Endodermal cell (in vitro differentiated cells): Measurements from ENCODE around the gene MAPKAPK5. TPM values are rescaled to one million over a fixed set of nuclear protein-coding genes. Genes with fewer than 3 reads are reported as not detected.
A peak's percentile ranks its signal among the peaks of the same experiment; 100 is the strongest.

Source experiments
- DNase-seq: peaks from one replicate; pipeline ENCODE4 v3.0.0-alpha.2; 2017
- H3K27ac ChIP-seq: 2 replicates; pipeline ENCODE4 v1.5.1; 2013; ENCODE audit warnings: mild to moderate bottlenecking, low read depth, low read length, moderate library complexity
- H3K27me3 ChIP-seq: 2 replicates; pipeline ENCODE4 v1.6.1; 2013; ENCODE audit warnings: mild to moderate bottlenecking, low read length, moderate library complexity; ENCODE audit not compliant: insufficient read depth, control insufficient read depth, poor library complexity, severe bottlenecking
- H3K36me3 ChIP-seq: 2 replicates; pipeline ENCODE4 v1.7.0; 2013; ENCODE audit warnings: mild to moderate bottlenecking, low read length, moderate library complexity; ENCODE audit not compliant: control insufficient read depth, insufficient read depth
- H3K4me1 ChIP-seq: one replicate; pipeline ENCODE4 v1.7.0; 2013; ENCODE audit warnings: low read length; ENCODE audit not compliant: control insufficient read depth, insufficient read depth
- H3K4me3 ChIP-seq: 2 replicates; pipeline ENCODE4 v1.5.1; 2013; ENCODE audit warnings: mild to moderate bottlenecking, low read length, moderate library complexity
- H3K9ac ChIP-seq: 2 replicates; pipeline ENCODE4 v1.6.1; 2013; ENCODE audit warnings: mild to moderate bottlenecking, low read length, moderate library complexity; ENCODE audit not compliant: poor library complexity, severe bottlenecking; ENCODE audit errors: extremely low read depth
- H3K9me3 ChIP-seq: 2 replicates; pipeline ENCODE4 v1.6.1; 2013; ENCODE audit warnings: mild to moderate bottlenecking, low read length, moderate library complexity; ENCODE audit not compliant: control insufficient read depth
- H3K27ac Mint-ChIP-seq: 2 replicates; pipeline ENCODE4 v1.8.0; 2020; ENCODE audit warnings: mixed read lengths
- H3K27me3 Mint-ChIP-seq: 2 replicates; pipeline ENCODE4 v1.8.0; 2021; ENCODE audit warnings: mild to moderate bottlenecking, mixed read lengths; ENCODE audit not compliant: insufficient read depth
- H3K36me3 Mint-ChIP-seq: 2 replicates; pipeline ENCODE4 v1.8.0; 2020; ENCODE audit warnings: low read depth, mixed read lengths
- H3K4me1 Mint-ChIP-seq: 2 replicates; pipeline ENCODE4 v1.8.0; 2020; ENCODE audit warnings: mixed read lengths
- H3K4me3 Mint-ChIP-seq: 2 replicates; pipeline ENCODE4 v1.8.0; 2020; ENCODE audit warnings: mild to moderate bottlenecking, moderate library complexity, mixed read lengths
- H3K9me3 Mint-ChIP-seq: 2 replicates; pipeline ENCODE4 v1.8.0; 2020; ENCODE audit warnings: mild to moderate bottlenecking, mixed read lengths
- CTCF ChIP-seq: fragments of 200-600 bp; sonication (generic); conservative IDR thresholded peaks from 2 replicates; pipeline ENCODE4 v1.5.0; 2021; ENCODE audit warnings: antibody characterized with exemption, mild to moderate bottlenecking
- WGBS, 2 experiments: methylation state at CpG; one replicate each; pipeline versions ENCODE4 v1.1.5 to v1.1.7; 2013; ENCODE audit warnings: missing lambda C conversion rate in 2 of 2, mixed read lengths in 1 of 2; ENCODE audit not compliant: insufficient coverage in 1 of 2, insufficient read length in 1 of 2; 5-methylcytosine and 5-hydroxymethylcytosine counted together
- total RNA-seq, 2 donors: library from RNA; stranded (reverse); fragmentation: NEBNext Ultra II Directional in 1 of 2; extraction: Animal tissue kit (Norgen Biotek cat#: 25700) in 1 of 2; gene quantifications; 2 replicates in 1 of 2; 3 replicates in 1 of 2; pipeline ENCODE4 v1.2.1, GENCODE V29; 2021

MAPKAPK5 gene
- total RNA-seq, 2 donors from 2014 or later: 80.5 to 90.6 TPM

- H3K9me3 Mint-ChIP-seq: peaks cover 8% of the 10 kb centered on the region
- WGBS, 2 experiments: 91 to 100% methylated on average over 1 to 2 of the region's 2 CpGs
- peak overlapping the region; percentile 8 for H3K27ac Mint-ChIP-seq
Observed at GRCh38 chr12:111867531-111867930, 25.5 kb downstream of the MAPKAPK5 start.

GRCh38 chr12:111868676-111869588 is 26.9 kb downstream of the MAPKAPK5 start:
- Mint-ChIP-seq H3K4me3 (no peak overlapping the region), H3K27ac (peak overlapping the region; percentile 33)

More at GRCh38 chr12:111867531-111867930, 25.5 kb downstream of the MAPKAPK5 start:
- H3K4me3 Mint-ChIP-seq: no peak overlapping the region
- Histone ChIP-seq H3K4me1 (no peaks in the 10 kb centered on the region), H3K36me3 (peaks cover 82% of the 10 kb centered on the region), H3K27ac (no peak overlapping the region), H3K9me3 (peaks cover 19% of the 10 kb centered on the region), H3K4me3 (no peak overlapping the region), H3K27me3 (no peaks in the 10 kb centered on the region), H3K9ac (no peak overlapping the region)
- H3K36me3 Mint-ChIP-seq: peaks cover 64% of the 10 kb centered on the region
- H3K27me3 Mint-ChIP-seq: no peaks in the 10 kb centered on the region
- TF ChIP-seq CTCF: no peak
- peaks cover 15% of the 10 kb centered on the region for H3K4me1 Mint-ChIP-seq
- no peak for DNase-seq

GRCh38 chr12:111869671-111870070 is 27.6 kb downstream of the MAPKAPK5 start:
- WGBS, 2 experiments: 83 to 89% methylated on average over 1 of the region's 1 CpG
- H3K9me3 ChIP-seq: peaks cover 19% of the 10 kb centered on the region
- Mint-ChIP-seq H3K36me3 (peaks cover 73% of the 10 kb centered on the region), H3K4me1 (peaks cover 15% of the 10 kb centered on the region), H3K27ac (no peak overlapping the region), H3K27me3 (no peaks in the 10 kb centered on the region), H3K9me3 (peaks cover 10% of the 10 kb centered on the region), H3K4me3 (no peak overlapping the region)
- peak overlapping the region; percentile 20 for H3K4me3 ChIP-seq
- no peak for TF ChIP-seq CTCF
- no peak overlapping the region for H3K27ac ChIP-seq
- no peaks in the 10 kb centered on the region for H3K4me1 ChIP-seq
- H3K9ac ChIP-seq: no peak overlapping the region
- no peak for DNase-seq
- H3K36me3 ChIP-seq: peaks cover 90% of the 10 kb centered on the region
- no peaks in the 10 kb centered on the region for H3K27me3 ChIP-seq

More at GRCh38 chr12:111868676-111869588, 26.9 kb downstream of the MAPKAPK5 start:
- peaks cover 19% of the 10 kb centered on the region for H3K9me3 ChIP-seq
- 53 to 63% methylated on average over 1 to 2 of the region's 2 CpGs for WGBS, 2 experiments
- peak overlapping the region; percentile 55 for H3K27ac ChIP-seq
- TF ChIP-seq CTCF: no peak
- H3K4me3 ChIP-seq: peak overlapping the region; percentile 20
- no peaks in the 10 kb centered on the region for H3K27me3 ChIP-seq
- Mint-ChIP-seq H3K36me3 (peaks cover 73% of the 10 kb centered on the region), H3K9me3 (peaks cover 10% of the 10 kb centered on the region), H3K4me1 (peaks cover 15% of the 10 kb centered on the region), H3K27me3 (no peaks in the 10 kb centered on the region)
- H3K36me3 ChIP-seq: peaks cover 90% of the 10 kb centered on the region
- H3K9ac ChIP-seq: no peak overlapping the region
- no peaks in the 10 kb centered on the region for H3K4me1 ChIP-seq
- peak; percentile 73 for DNase-seq
